WTC11 (cell line): ENCODE data around the gene IFNK. TPM values are rescaled to one million over a fixed set of nuclear protein-coding genes. Genes with fewer than 3 reads are reported as not detected.

Experiments used
- ATAC-seq: fragments of 200-7000 bp; cut with Tn5 transposase; 2 replicates; pipeline ENCODE4 v1.10.0; 2021; ENCODE audit warnings: mild to moderate bottlenecking, moderate library complexity
- CTCF ChIA-PET: fragments of 300-600 bp; sonication (Branson Sonifier 250); formaldehyde crosslinking; loops from one replicate; lab custom pipeline; 2021; ENCODE audit warnings: antibody characterized with exemption; lab: Charles Lee
- POLR2A ChIA-PET: fragments of 350-600 bp; sonication (Branson Sonifier 250); formaldehyde crosslinking; loops from one replicate; lab custom pipeline; 2021; ENCODE audit warnings: antibody characterized with exemption; lab: Charles Lee
- DNase-seq: peaks from one replicate; pipeline ENCODE4 v3.0.0; 2021; ENCODE audit warnings: low spot score
- H3K27ac Mint-ChIP-seq: 2 replicates; pipeline ENCODE4 v1.8.0; 2021; ENCODE audit warnings: mixed read lengths
- H3K27me3 Mint-ChIP-seq: 2 replicates; pipeline ENCODE4 v1.8.0; 2021; ENCODE audit warnings: low read depth, mild to moderate bottlenecking, moderate library complexity, mixed read lengths
- H3K36me3 Mint-ChIP-seq: 2 replicates; pipeline ENCODE4 v1.8.0; 2021; ENCODE audit warnings: mixed read lengths
- H3K4me1 Mint-ChIP-seq: 2 replicates; pipeline ENCODE4 v1.8.0; 2022; ENCODE audit warnings: mixed read lengths
- H3K4me3 Mint-ChIP-seq: 2 replicates; pipeline ENCODE4 v1.8.0; 2021; ENCODE audit warnings: mild to moderate bottlenecking, moderate library complexity, mixed read lengths
- H3K9me3 Mint-ChIP-seq: 2 replicates; pipeline ENCODE4 v1.8.0; 2021; ENCODE audit warnings: mixed read lengths
- CREB1 ChIP-seq: sonication (generic); formaldehyde crosslinking; IDR thresholded peaks from 2 replicates; pipeline ENCODE4 v1.8.0; 2023; ENCODE audit warnings: mild to moderate bottlenecking, missing genetic modification reagents
- FOXP1 ChIP-seq: sonication (generic); formaldehyde crosslinking; IDR thresholded peaks from 2 replicates; pipeline ENCODE4 v1.8.0; 2022; ENCODE audit warnings: missing genetic modification reagents, mild to moderate bottlenecking, moderate library complexity, borderline replicate concordance
- IRF2 ChIP-seq: sonication (generic); formaldehyde crosslinking; IDR thresholded peaks from 2 replicates; pipeline ENCODE4 v1.8.0; 2022; ENCODE audit warnings: low read depth, missing genetic modification reagents, borderline replicate concordance
- MXD4 ChIP-seq: fragments of 250-450 bp; sonication (Bioruptor Pico); IDR thresholded peaks from 2 replicates; pipeline ENCODE4 v1.8.0; 2021; ENCODE audit warnings: mild to moderate bottlenecking, moderate library complexity, borderline replicate concordance
- MYBL2 ChIP-seq: sonication (generic); formaldehyde crosslinking; IDR thresholded peaks from 2 replicates; pipeline ENCODE4 v1.8.1; 2023; ENCODE audit warnings: mild to moderate bottlenecking, moderate library complexity, missing genetic modification reagents
- NFYB ChIP-seq: sonication (generic); formaldehyde crosslinking; conservative IDR thresholded peaks from 2 replicates; pipeline ENCODE4 v1.8.0; 2022; ENCODE audit warnings: low read depth, missing genetic modification reagents
- NR1H2 ChIP-seq: sonication (generic); formaldehyde crosslinking; IDR thresholded peaks from 2 replicates; pipeline ENCODE4 v1.9.0; 2021; ENCODE audit warnings: mild to moderate bottlenecking, moderate library complexity, missing genetic modification reagents
- PREB ChIP-seq: sonication (generic); formaldehyde crosslinking; IDR thresholded peaks from 2 replicates; pipeline ENCODE4 v1.8.1; 2022; ENCODE audit warnings: mild to moderate bottlenecking, missing genetic modification reagents, moderate library complexity, borderline replicate concordance
- PRRX2 ChIP-seq: fragments of 250-450 bp; sonication (Bioruptor Pico); IDR thresholded peaks from 2 replicates; pipeline ENCODE4 v1.8.0; 2021; ENCODE audit warnings: mild to moderate bottlenecking
- SMAD3 ChIP-seq: sonication (generic); formaldehyde crosslinking; IDR thresholded peaks from 2 replicates; pipeline ENCODE4 v1.8.0; 2022; ENCODE audit warnings: missing genetic modification reagents, mild to moderate bottlenecking, borderline replicate concordance
- SOX15 ChIP-seq: fragments of 250-450 bp; sonication (Bioruptor Pico); IDR thresholded peaks from 2 replicates; pipeline ENCODE4 v1.9.0; 2021; ENCODE audit warnings: mild to moderate bottlenecking
- ZNF232 ChIP-seq: sonication (generic); formaldehyde crosslinking; IDR thresholded peaks from 2 replicates; pipeline ENCODE4 v1.8.0; 2022; ENCODE audit warnings: mild to moderate bottlenecking, missing genetic modification reagents
- ZNF263 ChIP-seq: sonication (generic); formaldehyde crosslinking; IDR thresholded peaks from 2 replicates; pipeline ENCODE4 v1.8.1; 2022; ENCODE audit warnings: low read depth, mild to moderate bottlenecking, moderate library complexity, missing genetic modification reagents
- ZNF317 ChIP-seq: sonication (generic); formaldehyde crosslinking; IDR thresholded peaks from 2 replicates; pipeline ENCODE4 v1.8.1; 2023; ENCODE audit warnings: low read depth, mild to moderate bottlenecking, moderate library complexity, missing genetic modification reagents, borderline replicate concordance
- ZNF423 ChIP-seq: fragments of 250-450 bp; sonication (Bioruptor Pico); IDR thresholded peaks from 2 replicates; pipeline ENCODE4 v2.1.2; 2022; ENCODE audit warnings: mild to moderate bottlenecking, moderate library complexity
- ZNF532 ChIP-seq: fragments of 250-450 bp; sonication (Bioruptor Pico); IDR thresholded peaks from 2 replicates; pipeline ENCODE4 v1.9.0; 2021; ENCODE audit warnings: mild to moderate bottlenecking, borderline replicate concordance
- total RNA-seq: library from RNA; stranded (reverse); gene quantifications from 3 replicates; pipeline ENCODE4 v1.2.3, GENCODE V29; 2021
- TF ChIP-seq, protein P1 (sequence below): sonication (generic); formaldehyde crosslinking; IDR thresholded peaks from 2 replicates; pipeline ENCODE4 v1.8.1; 2023; ENCODE audit warnings: mild to moderate bottlenecking, missing genetic modification reagents, borderline replicate concordance
- TF ChIP-seq, protein P2 (sequence below): fragments of 250-450 bp; sonication (Bioruptor Pico); IDR thresholded peaks from 2 replicates; pipeline ENCODE4 v1.8.0; 2021; ENCODE audit warnings: mild to moderate bottlenecking

The IFNK gene
- total RNA-seq, 1 experiment from 2014 or later: not detected

- TF ChIP-seq, protein P1, sequence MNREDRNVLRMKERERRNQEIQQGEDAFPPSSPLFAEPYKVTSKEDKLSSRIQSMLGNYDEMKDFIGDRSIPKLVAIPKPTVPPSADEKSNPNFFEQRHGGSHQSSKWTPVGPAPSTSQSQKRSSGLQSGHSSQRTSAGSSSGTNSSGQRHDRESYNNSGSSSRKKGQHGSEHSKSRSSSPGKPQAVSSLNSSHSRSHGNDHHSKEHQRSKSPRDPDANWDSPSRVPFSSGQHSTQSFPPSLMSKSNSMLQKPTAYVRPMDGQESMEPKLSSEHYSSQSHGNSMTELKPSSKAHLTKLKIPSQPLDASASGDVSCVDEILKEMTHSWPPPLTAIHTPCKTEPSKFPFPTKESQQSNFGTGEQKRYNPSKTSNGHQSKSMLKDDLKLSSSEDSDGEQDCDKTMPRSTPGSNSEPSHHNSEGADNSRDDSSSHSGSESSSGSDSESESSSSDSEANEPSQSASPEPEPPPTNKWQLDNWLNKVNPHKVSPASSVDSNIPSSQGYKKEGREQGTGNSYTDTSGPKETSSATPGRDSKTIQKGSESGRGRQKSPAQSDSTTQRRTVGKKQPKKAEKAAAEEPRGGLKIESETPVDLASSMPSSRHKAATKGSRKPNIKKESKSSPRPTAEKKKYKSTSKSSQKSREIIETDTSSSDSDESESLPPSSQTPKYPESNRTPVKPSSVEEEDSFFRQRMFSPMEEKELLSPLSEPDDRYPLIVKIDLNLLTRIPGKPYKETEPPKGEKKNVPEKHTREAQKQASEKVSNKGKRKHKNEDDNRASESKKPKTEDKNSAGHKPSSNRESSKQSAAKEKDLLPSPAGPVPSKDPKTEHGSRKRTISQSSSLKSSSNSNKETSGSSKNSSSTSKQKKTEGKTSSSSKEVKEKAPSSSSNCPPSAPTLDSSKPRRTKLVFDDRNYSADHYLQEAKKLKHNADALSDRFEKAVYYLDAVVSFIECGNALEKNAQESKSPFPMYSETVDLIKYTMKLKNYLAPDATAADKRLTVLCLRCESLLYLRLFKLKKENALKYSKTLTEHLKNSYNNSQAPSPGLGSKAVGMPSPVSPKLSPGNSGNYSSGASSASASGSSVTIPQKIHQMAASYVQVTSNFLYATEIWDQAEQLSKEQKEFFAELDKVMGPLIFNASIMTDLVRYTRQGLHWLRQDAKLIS (CRISPR knock-in tag): no peak
- TF ChIP-seq ZNF232 (CRISPR knock-in tag) (no peak), CREB1 (CRISPR knock-in tag) (no peak)
Observed at GRCh38 chr9:27478322-27478721, 45.8 kb upstream of the IFNK start (continued).

DNA sequence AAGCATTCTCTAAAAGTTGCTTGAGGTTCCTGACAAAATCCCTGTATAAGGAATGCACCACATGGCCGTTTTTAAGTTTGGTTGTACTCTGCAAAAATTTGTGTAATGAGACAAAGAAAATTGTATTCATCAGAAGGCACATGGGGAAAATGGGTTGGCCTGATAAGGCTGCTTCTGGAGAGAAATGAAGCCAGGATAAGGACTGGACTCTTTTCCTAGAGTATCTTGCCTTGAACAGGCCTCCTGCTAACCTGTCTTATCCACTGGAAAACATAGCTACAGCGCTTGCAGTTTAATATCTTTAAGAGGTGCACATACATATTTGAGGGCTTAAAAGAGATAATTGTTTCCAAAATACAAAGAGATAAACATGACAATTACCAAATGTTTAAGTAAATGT lies 41.4 kb upstream of the IFNK start:
- peaks cover 22% of the 10 kb centered on the region for H3K4me1 Mint-ChIP-seq
- no peak overlapping the region for H3K27ac Mint-ChIP-seq
- peaks cover 37% of the 10 kb centered on the region for H3K36me3 Mint-ChIP-seq
- ChIA-PET POLR2A (no interaction called here), CTCF (no interaction called here)
- H3K9me3 Mint-ChIP-seq: peaks cover 30% of the 10 kb centered on the region
- H3K27me3 Mint-ChIP-seq: no peaks in the 10 kb centered on the region
- H3K4me3 Mint-ChIP-seq: no peak overlapping the region
- no peak for TF ChIP-seq ZNF532 (CRISPR knock-in tag)
- TF ChIP-seq FOXP1: no peak
- TF ChIP-seq SMAD3 (CRISPR knock-in tag): no peak
- no peak for TF ChIP-seq CREB1 (CRISPR knock-in tag)
- TF ChIP-seq ZNF263 (CRISPR knock-in tag): no peak
- TF ChIP-seq MYBL2 (CRISPR knock-in tag): no peak
- TF ChIP-seq ZNF423 (CRISPR knock-in tag): no peak
- no peak for TF ChIP-seq SOX15 (CRISPR knock-in tag)
- no peak for TF ChIP-seq NFYB (CRISPR knock-in tag)
- no peak for TF ChIP-seq ZNF317
- no peak for TF ChIP-seq IRF2 (CRISPR knock-in tag)
- no peak for TF ChIP-seq NR1H2
- TF ChIP-seq PREB (CRISPR knock-in tag): no peak
- no peak for TF ChIP-seq PRRX2
- TF ChIP-seq MXD4 (CRISPR knock-in tag): no peak
- TF ChIP-seq, protein P2, sequence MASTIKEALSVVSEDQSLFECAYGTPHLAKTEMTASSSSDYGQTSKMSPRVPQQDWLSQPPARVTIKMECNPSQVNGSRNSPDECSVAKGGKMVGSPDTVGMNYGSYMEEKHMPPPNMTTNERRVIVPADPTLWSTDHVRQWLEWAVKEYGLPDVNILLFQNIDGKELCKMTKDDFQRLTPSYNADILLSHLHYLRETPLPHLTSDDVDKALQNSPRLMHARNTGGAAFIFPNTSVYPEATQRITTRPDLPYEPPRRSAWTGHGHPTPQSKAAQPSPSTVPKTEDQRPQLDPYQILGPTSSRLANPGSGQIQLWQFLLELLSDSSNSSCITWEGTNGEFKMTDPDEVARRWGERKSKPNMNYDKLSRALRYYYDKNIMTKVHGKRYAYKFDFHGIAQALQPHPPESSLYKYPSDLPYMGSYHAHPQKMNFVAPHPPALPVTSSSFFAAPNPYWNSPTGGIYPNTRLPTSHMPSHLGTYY (CRISPR knock-in tag): no peak
- DNase-seq (no peak), ATAC-seq (no peak)
